Esophagus squamous epithelium (tissue), 4 donors: ENCODE results near the gene SHISA2.

ENCODE experiments used
- POLR2A ChIP-seq, 4 donors: fragments of 450-650 bp; IDR thresholded peaks; one replicate each; pipeline ENCODE4 v1.6.1; 2017; ENCODE audit warnings: antibody characterized with exemption in 4 of 4, mild to moderate bottlenecking in 4 of 4, moderate library complexity in 3 of 4
- TF ChIP-seq, protein P1 (sequence below), 6 experiments: fragments of 450-650 bp in 4 of 6; fragments of 200-600 bp in 2 of 6; sonication (generic) in 2 of 6; IDR thresholded peaks; one replicate each; pipeline ENCODE4 v1.5.1; 2016 to 2019; ENCODE audit warnings: antibody characterized with exemption in 6 of 6, mild to moderate bottlenecking in 4 of 6, moderate library complexity in 4 of 6

DNA sequence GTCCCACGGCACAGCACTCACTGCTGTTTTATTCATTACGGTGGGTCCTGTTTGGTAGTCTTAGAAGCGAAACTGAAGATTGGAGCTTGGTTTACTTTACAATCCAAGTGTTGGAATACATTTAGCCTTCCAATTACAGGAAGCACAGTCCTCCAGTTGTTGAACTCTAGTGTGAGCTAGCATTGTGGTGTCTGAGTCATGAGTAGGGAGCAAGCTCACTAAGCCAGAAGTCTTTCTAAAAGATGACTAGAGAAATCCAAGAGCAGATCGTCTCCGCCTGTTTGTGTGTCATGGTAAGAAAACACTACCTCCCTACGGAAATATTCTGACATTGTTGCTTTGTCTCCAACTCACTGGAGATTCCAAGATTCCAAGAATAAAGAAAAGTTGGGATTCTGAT lies 10.1 kb upstream of the SHISA2 start:
- TF ChIP-seq, protein P1, sequence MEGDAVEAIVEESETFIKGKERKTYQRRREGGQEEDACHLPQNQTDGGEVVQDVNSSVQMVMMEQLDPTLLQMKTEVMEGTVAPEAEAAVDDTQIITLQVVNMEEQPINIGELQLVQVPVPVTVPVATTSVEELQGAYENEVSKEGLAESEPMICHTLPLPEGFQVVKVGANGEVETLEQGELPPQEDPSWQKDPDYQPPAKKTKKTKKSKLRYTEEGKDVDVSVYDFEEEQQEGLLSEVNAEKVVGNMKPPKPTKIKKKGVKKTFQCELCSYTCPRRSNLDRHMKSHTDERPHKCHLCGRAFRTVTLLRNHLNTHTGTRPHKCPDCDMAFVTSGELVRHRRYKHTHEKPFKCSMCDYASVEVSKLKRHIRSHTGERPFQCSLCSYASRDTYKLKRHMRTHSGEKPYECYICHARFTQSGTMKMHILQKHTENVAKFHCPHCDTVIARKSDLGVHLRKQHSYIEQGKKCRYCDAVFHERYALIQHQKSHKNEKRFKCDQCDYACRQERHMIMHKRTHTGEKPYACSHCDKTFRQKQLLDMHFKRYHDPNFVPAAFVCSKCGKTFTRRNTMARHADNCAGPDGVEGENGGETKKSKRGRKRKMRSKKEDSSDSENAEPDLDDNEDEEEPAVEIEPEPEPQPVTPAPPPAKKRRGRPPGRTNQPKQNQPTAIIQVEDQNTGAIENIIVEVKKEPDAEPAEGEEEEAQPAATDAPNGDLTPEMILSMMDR (IDR thresholded peaks at IDR 0.05) = no peak
- TF ChIP-seq POLR2A (IDR thresholded peaks at IDR 0.05) = no peak
